ENCODE data around the gene MAP2.

GRCh38 chr2:209423562-209424198 is at the start of gene MAP2:
- TF ChIP-seq CTCF (IDR thresholded peaks at IDR 0.05) (peak; percentile 31 to 99 (median 83)), POLR2A (IDR thresholded peaks at IDR 0.05) (peak; percentile 28 to 90)
